Right renal pelvis (tissue), 4 donors: ENCODE measurements around the gene HIC2. TPM values are rescaled to one million over a fixed set of nuclear protein-coding genes. Genes with fewer than 3 reads are reported as not detected.
"Not testable (repeated sequence)": the region's sequence is repeated elsewhere in the genome, so short reads cannot be mapped to it uniquely, and the experiment has no call there.

Experiments used
- DNase-seq, 4 donors: peaks; one replicate each; pipeline ENCODE4 v3.0.0-alpha.2; 2013; ENCODE audit warnings: low read depth in 4 of 4, low spot score in 3 of 4, missing footprints in 1 of 4
- polyA plus RNA-seq, 4 donors: library from polyadenylated mRNA; unstranded; fragments of 120-200 nt; gene quantifications; one replicate each; pipeline ENCODE4 v1.2.1, GENCODE V29; 2013; ENCODE audit not compliant: insufficient read length in 4 of 4

HIC2 gene
- polyA plus RNA-seq, 4 donors: 8.9 to 11.7 (median 9.4) TPM

- not testable (repeated sequence) for DNase-seq
Observed at GRCh38 chr22:21434378-21435233, 17.4 kb downstream of the HIC2 start.

DNA sequence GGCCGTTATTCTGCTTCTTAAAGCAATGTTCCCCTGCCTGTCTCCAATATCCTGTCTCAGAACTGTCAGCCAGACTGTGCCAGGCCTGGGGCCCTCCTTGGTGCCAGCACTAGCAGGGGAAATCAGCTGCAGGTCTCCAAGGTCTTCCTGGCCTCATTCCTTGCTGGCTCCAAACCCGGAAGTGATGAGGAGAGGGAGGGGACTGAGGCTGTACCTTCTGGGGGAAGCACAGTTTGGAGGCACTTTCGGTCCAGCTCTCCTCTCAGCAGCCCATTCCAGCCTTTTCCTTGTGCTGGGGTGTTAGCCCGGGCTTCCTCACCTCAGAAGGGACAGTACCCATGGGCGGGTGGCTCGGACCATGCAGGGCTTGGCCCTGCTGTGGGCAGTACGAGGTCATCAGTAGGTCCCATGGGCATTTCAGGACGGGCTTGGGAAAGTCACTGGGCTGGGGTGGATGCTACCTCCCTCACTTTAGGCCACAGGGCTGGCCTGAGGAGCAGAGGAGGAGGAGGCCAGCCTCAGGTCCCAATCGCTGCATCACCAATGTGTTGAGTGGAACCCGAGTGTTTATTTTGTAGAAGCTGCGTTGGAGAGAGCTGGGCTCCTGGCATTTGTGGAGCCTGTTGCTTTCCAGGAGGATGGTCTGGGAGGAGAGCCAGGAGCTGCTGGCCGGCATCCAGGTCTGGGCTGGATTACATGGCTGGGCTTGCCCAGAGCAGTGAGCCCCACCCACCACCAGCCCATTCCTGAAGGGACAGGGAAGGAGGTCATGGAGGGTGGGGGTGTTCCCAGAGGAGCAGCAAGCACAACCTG is 19.0 kb downstream of the HIC2 start:
- not testable (repeated sequence) for DNase-seq

DNA sequence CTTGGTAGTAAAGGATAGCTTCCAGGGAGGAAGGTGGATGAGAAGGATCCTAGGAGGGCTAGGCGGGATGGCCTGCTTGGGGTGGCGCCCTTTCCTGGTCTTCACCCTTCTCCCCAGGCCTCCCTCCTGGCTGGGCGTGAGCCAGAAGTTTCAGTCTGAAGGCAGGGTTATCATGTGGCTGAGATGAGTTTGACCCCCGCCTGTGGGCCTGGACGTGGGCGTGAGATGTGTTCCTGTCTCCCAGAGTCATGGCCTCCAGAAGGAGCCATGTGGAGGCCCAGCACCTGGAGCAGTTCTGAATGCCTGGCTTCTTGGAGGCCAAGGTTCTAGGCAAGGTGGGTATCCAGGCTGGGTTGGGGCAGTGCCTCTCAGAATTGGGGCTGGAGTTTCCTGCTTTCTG is 20.8 kb downstream of the HIC2 start:
- DNase-seq: not testable (repeated sequence)

DNA sequence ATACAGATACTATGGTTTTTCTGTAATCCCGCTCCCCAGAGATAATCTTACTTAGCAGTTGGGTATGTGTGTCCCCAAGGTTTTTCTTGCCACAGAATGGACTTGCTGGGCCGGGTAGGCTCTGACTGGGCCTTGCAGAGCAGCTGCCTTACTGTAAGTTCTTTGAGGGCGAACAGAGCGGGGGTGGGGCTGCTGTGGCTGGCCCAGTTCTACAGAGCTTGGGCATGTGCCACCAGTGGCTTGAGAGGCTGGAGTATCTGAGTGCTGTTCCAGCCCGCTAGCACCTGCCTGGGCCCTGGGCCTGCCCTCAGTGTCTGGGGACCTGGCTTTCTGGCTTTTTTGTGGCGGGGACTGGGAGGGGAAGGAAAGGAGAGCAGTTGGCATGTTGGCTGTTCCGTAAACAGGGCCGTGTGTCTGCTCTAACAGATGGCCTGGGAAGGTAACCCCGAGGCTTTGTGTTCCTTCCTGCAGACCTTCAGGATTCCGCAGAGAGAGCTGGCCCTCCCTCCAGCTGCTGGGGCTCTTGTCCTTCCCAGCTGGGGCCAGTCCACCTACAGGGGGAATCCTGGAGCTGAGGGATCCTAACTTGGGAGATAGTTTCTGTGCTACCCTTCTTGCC is 23.0 kb downstream of the HIC2 start:
- not testable (repeated sequence) for DNase-seq

GRCh38 chr22:21440676-21441075 is 23.5 kb downstream of the HIC2 start:
- not testable (repeated sequence) for DNase-seq

DNA sequence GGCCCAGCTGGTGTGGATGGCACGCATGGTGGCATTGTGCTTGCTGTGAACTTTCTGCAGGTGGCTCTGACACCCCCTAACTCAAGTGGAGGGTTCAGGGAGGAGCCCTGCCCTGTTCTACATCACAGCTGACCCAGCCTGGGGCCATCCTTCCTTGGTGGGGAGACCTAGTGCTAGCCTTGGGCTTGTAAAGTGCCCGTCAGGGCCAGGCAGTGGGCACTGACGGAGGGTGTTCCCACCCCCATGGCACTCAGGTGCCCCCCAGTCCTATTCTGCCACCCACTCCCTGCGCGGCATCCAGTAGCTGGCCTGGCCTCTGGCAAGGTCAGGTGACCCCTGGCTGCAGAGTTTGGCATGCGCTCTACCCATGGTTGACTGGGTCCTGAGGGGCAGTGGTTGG is 24.0 kb downstream of the HIC2 start:
- DNase-seq: not testable (repeated sequence)

DNA sequence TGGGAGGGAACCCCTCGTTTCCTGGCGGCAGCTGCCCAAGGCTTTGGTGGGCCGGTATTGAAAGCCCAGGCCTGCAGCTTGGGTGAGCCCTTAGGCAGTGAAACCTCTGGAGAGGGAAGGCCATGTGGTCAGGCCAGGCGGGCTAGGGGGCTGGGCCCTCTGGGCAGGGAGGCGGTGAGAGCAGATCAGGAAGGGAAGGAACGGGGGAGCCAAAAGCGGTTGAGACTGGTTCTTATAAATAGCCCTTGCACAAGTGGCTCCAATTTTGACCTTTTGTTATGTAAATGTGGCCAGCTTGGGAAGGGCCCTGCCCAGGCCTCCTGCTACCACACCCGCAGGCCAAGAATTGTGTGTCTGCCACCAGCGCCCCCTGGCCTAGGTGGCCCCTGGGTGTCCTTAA is 25.0 kb downstream of the HIC2 start:
- not testable (repeated sequence) for DNase-seq

DNA sequence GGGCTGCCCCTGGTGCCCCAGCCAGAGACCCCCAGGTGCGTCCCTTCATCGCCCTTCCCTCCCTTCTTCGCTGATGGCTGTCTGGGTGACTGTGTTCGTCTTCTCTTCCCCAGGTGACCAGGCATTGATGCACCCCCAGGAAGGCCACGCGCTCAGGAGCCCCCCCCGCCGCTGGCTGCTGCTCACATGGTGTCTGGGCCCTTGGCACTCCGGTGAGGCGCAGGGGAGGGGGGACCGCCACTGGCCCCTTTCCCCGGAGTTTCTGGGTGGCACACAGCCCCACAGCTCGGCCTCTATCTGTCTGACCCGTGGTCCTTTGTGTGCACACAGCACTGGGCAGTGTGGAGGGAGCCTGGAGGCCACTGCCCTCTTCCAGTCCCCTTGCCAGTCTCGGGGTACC is 25.5 kb downstream of the HIC2 start:
- DNase-seq: not testable (repeated sequence)

GRCh38 chr22:21443057-21443734 is 26.0 kb downstream of the HIC2 start:
- DNase-seq: no peak

GRCh38 chr22:21443735-21444421 is 26.7 kb downstream of the HIC2 start:
- no peak for DNase-seq

DNA sequence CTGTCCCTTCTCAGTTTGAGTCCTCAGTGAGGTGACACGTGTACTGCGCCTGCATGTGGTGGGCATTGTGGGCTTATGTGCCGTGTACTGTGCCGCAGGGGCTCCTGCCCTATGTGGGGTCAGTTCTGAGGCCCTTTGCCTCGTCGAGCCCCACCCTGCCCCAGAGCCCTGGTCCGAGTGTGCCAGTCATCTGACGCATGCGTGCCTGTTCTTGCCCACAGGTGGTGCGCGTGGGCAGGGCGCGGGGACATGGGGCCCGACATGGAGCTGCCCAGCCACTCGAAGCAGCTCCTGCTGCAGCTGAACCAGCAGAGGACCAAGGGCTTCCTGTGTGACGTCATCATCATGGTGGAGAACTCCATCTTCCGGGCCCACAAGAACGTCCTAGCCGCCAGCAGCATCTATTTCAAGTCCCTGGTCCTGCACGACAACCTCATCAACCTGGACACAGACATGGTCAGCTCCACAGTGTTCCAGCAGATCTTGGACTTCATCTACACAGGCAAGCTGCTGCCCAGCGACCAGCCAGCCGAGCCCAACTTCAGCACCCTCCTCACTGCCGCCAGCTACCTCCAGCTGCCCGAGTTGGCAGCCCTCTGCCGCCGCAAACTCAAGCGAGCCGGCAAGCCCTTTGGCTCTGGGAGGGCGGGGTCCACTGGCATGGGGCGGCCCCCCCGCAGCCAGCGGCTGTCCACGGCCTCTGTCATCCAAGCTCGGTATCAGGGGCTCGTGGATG is 27.7 kb downstream of the HIC2 start:
- DNase-seq: no peak

DNA sequence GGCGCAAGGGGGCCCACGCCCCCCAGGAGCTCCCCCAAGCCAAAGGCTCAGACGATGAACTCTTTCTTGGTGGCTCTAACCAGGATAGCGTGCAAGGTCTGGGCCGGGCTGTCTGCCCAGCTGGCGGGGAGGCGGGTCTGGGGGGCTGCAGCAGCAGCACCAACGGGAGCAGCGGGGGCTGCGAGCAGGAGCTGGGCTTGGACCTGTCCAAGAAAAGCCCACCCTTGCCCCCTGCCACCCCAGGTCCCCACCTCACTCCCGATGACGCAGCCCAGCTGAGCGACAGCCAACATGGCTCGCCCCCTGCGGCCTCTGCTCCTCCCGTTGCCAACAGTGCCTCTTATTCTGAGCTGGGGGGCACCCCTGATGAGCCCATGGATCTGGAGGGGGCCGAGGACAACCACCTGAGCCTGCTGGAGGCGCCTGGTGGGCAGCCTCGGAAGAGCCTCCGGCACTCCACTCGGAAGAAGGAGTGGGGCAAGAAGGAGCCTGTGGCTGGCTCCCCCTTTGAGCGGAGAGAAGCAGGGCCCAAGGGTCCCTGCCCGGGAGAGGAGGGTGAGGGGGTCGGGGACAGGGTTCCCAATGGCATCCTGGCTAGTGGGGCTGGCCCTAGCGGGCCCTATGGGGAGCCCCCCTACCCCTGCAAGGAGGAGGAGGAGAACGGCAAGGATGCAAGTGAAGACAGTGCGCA is 28.4 kb downstream of the HIC2 start:
- DNase-seq: no peak

DNA sequence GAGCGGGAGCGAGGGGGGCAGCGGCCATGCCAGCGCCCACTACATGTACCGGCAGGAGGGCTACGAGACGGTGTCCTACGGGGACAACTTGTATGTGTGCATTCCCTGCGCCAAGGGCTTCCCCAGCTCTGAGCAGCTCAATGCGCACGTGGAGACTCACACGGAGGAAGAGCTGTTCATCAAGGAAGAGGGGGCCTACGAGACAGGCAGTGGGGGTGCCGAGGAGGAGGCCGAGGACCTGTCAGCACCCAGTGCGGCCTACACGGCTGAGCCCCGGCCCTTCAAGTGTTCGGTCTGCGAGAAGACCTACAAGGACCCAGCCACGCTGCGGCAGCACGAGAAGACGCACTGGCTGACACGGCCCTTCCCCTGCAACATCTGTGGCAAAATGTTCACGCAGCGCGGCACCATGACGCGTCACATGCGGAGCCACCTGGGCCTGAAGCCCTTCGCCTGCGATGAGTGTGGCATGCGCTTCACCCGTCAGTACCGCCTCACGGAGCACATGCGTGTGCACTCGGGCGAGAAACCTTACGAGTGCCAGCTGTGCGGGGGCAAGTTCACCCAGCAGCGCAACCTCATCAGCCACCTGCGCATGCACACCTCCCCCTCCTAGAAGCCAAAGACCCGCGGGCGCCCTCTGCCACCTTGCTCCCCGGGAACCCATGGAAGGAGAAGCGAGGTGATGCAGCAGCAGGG is 29.1 kb downstream of the HIC2 start:
- DNase-seq: no peak

DNA sequence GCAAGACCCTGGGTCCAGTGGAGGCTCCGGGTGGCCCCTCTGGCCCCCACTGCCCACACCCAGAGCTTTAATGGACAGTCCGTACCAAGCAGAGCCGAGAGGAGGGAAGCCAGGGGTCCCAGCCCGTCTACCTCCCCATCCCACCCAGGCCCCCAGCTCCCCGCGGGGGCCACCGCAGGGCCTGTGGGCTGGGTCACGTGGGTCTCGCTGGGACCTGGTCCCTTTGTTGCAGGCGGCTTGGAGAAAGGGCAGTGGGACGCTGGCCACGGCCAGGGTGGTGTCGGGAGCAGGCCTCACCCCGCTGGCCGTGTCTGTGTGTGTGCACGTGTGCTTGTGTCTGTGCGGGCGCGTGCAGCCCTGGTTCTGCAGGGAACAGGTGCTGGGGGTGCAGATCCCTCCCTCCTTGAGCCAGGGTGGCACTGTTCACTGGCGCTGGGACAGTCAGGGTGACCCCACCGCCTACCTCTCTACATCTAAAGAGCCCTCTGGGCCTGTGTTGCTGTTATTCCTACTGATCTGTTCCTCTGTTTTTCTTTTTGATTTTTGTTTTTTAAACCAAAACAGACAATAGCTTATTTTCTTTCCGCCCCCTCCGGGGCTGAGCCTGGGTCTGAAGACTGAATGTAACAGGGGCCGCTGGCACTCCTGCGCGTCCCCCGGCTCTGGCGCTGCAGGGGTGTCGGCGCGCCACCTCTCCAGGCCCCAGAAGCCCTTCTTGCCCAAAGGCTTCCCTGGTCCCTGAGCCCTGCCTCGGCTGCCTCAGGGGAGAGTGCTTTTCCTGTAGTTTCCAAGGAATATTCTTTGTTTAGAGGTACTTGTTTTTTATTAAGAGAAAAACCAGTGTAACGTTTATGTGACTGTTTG is 29.9 kb downstream of the HIC2 start:
- no peak for DNase-seq

GRCh38 chr22:21447694-21448402 is 30.7 kb downstream of the HIC2 start:
- DNase-seq: no peak

GRCh38 chr22:21448627-21449416 is 31.7 kb downstream of the HIC2 start:
- no peak for DNase-seq
